GM18519 (cell line): ENCODE results near the gene HRG.
"Not testable (repeated sequence)": the region's sequence is repeated elsewhere in the genome, so short reads cannot be mapped to it uniquely, and the experiment has no call there.

Experiments
- ATAC-seq: cut with Tn5 transposase; IDR thresholded peaks from one replicate; pipeline ENCODE4 v1.9.1; 2021; ENCODE audit warnings: mild to moderate bottlenecking, moderate library complexity; ENCODE audit not compliant: unreplicated experiment, low FRiP score

Gene HRG, protein sequence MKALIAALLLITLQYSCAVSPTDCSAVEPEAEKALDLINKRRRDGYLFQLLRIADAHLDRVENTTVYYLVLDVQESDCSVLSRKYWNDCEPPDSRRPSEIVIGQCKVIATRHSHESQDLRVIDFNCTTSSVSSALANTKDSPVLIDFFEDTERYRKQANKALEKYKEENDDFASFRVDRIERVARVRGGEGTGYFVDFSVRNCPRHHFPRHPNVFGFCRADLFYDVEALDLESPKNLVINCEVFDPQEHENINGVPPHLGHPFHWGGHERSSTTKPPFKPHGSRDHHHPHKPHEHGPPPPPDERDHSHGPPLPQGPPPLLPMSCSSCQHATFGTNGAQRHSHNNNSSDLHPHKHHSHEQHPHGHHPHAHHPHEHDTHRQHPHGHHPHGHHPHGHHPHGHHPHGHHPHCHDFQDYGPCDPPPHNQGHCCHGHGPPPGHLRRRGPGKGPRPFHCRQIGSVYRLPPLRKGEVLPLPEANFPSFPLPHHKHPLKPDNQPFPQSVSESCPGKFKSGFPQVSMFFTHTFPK

DNA sequence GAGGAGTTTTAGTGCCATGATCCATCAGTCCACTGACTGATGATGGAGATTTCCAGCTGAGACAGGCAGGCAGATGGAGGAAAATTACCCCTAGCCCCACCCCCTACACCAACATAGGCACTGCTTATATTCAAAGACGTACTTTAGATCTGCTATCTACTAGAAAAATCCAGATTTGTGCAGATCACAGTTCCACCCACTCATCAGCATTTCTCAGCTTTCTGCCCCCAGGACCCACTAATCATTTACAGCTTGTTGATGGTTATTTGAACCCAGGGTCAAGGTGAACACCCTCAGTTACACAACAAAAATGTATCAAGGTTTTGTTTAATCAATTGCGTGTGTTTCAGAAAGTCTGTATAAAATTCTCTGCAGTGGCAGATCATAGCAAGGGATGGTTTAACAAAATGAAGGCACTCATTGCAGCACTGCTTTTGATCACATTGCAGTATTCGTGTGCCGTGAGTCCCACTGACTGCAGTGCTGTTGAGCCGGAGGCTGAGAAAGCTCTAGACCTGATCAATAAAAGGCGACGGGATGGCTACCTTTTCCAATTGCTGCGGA, at the start of gene HRG:
Gene HRG (plus strand): TSS at position 390 of the 564 bp plus-strand sequence. CDS start 18 bp downstream, at position 408.
- ATAC-seq: no peak

GRCh38 chr3:186616299-186616617, 49.6 kb upstream of the HRG start:
- ATAC-seq: no peak

GRCh38 chr3:186617036-186617946, 48.5 kb upstream of the HRG start:
- peak; percentile 61 for ATAC-seq

DNA sequence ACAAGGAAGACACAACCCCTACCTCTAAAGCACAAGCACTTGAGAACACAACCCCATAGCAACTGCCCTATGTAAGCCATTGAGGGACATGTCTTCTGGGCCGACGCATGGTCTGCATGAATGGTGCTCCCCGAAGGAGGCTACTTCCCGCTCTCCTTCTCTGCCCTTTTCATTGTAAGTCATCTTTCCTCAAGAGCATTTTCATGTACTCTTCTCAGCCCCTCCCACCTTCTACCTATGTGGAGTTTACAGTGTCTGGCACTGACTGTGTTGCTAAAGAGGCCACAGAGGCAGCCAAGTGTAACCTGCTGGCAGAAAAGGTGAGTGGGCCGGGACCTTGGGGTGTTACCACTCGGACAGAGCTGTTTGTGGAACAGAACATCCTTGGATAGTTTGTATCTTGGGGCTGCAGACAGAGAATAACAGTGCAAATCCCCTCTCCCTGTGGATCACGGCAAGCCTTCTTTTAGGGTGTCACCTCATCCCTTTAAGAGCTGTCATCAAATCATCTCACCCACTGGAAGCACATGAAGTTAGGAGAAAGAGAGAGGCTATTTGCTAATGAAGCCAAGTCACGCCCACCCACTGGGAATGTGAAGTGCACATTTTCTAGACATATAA, 47.4 kb upstream of the HRG start:
- ATAC-seq: no peak

DNA sequence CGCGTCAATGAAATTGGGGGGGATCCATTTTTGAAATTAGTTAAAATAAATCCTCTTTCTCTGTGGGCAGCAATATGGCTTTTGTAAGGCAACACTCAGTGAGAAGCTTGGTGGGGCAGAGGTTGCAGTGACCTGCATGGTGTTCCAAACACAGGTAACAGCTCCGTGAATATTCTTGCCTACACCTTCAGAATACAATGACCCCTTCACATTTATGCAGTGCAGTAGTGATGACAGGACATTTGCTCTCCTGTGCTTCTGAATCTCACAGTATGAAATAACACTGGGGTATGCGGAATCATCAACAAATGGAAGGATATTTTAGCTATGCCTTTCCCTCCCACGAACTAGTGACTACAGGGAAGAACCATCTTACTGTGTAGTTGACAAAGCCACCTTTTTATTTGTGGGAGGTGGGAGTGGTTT, 46.0 kb upstream of the HRG start:
- ATAC-seq: no peak

DNA sequence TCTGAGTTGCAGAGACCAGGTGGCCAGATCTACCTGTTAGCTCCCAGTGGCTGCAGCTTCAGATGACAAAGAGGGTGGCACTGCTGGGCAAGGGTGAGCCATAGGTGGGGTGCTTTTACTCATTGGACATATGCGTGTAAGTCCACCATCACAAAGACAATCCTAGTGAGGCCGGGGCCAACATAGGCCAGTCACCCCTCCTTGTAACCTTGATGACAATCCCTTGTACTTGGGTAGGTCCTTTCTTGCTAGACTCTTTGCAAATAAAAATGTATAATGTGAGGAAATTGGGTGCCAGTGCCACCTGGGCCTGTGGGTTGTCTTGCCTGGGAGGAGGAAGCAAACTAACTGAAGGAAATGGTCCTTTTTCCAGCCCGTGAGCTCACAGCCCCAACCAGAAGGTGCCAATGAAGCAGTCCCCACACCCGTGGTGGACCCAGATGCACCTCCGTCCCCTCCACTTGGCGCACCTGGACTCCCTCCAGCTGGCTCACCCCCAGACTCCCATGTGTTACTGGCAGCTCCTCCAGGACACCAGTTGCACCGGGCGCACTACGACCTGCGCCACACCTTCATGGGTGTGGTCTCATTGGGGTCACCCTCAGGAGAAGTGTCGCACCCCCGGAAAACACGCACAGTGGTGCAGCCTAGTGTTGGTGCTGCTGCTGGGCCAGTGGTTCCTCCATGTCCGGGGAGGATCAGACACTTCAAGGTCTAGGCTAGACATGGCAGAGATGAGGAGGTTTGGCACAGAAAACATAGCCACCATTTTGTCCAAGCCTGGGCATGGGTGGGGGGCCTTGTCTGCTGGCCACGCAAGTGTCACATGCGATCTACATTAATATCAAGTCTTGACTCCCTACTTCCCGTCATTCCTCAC, 45.4 kb upstream of the HRG start:
- no peak for ATAC-seq

GRCh38 chr3:186621894-186622650, 43.7 kb upstream of the HRG start:
- ATAC-seq: no peak

DNA sequence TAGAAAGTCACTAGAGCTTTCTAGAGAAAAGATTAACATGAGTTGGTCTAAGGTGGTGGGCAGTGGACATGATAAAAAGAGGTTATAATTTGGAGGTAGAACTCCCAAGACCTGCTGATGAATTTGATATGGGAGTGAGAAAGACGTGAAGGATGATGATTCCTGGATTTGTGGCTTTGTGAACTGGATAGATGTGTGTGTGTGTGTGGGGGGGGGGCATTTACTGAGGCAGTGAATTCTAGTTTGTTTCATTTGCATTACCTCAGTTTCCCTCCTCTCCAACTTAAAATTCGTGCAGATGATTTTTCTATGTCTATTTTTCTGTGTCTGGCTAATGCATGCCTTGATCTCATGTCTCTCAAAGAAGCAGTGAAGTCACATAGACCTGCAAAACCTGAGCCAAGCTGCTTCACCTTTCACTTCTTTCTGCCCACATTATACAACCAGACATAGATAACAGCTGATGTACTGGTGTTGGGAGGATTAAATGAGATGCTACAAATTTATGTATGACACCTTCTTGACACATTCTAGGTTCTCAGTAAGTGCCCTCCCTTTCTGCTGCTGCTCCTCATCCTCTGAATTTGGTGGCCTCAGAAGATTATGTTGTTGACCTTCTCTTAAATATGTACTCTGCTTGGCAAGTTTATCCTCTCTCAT, 43.0 kb upstream of the HRG start:
- no peak for ATAC-seq

DNA sequence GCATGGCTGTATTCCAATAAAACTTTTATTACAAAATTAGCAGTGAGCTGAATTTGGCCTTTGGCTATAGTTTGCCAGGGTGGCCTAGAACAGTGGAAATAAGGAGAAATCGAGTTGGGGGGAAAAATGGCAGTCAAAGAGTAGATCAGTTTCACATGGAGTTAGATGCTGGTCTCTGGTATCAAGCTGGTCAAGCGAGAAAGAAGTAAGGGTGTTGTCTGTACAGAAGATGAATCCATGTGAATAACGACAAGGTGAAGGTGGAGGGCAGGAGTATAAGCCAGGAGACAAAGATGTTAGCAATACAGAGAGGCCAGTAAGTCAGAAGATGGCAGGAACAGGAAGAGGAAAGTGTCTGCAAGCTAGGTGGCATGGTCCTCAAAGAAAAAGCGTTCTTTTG, 41.2 kb upstream of the HRG start:
- no peak for ATAC-seq

DNA sequence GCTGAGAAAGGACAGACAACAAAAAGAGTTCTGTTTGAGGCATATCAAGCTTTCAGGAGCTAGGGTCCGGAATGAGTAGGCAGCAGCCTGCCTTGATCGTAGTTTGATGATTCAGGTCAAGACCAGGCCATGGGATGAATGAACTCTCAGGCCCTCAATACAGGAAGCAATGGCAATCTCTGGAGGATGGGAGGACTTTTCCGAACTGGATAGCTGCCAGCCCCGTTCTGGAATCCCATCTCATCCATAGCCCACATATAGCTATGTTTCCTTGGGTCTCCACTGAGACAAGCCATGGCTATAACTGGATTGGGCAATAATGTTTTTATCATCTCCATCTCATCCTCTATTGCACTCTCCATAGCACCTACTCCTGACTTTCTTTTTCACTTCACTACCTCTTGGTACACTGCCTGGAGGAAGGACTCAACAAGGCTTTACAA, 40.2 kb upstream of the HRG start:
- no peak for ATAC-seq

GRCh38 chr3:186626254-186626847, 39.5 kb upstream of the HRG start:
- no peak for ATAC-seq

- no peak for ATAC-seq
These were observed 37.9 kb upstream of the HRG start for GRCh38 chr3:186627852-186628414.

- ATAC-seq: no peak
These were observed 37.1 kb upstream of the HRG start for GRCh38 chr3:186628756-186629155.

- no peak for ATAC-seq
These were observed 34.7 kb upstream of the HRG start for GRCh38 chr3:186630950-186631641.

DNA sequence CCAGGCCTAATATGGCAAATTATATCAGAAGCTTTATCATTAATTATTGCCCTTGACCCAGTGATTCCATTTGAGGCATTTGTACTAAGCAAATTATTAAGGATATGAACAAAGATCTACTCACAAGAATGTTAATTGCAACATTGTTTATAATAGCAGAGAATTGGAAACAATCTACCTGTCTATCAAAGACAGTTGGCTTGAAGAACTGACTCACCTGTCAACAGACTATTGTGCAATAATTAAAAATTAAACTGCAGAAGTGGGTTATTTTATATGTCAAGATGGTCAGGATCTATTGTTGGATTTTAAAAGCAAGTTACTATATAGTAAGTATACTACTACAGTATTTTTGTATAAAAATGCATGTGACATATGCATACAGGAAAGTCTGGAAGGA, 32.3 kb upstream of the HRG start:
- ATAC-seq: no peak

- not testable (repeated sequence) for ATAC-seq
These were observed 31.6 kb upstream of the HRG start for GRCh38 chr3:186634207-186634606.

DNA sequence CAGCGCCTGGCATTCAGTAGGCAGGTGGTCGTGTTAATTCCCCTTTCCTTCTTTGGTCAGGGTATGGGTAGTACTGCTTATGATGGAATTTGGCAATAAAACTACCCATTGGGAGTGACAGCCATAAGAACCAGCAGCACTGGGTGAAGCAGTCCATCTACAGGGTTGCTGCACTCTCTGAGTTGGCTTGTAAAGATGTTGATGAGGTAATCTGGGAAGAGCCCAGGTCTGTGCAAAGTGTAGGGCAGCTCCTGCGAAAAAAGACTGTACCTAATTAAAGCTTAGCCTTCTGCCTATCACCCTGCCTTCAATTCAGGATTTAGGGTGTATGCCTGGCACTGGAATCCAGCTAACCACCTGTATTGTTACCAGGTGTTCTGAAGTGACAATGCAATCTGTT, 30.3 kb upstream of the HRG start:
- ATAC-seq: no peak
